Testis (tissue), 2 donors: ENCODE measurements around the gene GSDME.

ENCODE experiments used
- POLR2A ChIP-seq: fragments of 450-650 bp; IDR thresholded peaks from one replicate; pipeline ENCODE4 v1.6.1; 2017; ENCODE audit warnings: antibody characterized with exemption, mild to moderate bottlenecking, moderate library complexity
- TF ChIP-seq, protein P1 (sequence below), 3 experiments: fragments of 450-650 bp in 2 of 3; fragments of 200-600 bp in 1 of 3; sonication (generic) in 1 of 3; IDR thresholded peaks; one replicate each; pipeline ENCODE4 v1.5.1; 2016 to 2019; ENCODE audit warnings: antibody characterized with exemption in 3 of 3, mild to moderate bottlenecking in 2 of 3, moderate library complexity in 1 of 3

DNA sequence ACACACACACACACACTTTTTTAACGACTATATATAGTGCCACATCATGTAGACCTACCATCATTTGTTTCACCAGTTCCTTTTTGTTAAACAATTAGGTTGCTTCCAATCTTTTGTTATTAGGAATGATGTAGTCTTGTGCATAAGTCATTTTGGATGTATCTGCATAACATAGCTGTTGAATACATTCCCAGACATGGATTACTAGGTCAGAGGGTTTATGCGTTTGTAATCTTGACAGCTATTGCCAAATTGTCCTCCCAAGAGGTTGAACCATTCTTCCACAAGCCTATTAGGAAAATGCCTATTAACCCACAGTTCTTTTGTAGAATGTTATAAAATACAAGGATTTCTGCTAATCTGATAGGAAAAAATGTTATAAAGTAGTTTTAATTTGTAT lies 96.7 kb downstream of the GSDME start:
- TF ChIP-seq, protein P1, sequence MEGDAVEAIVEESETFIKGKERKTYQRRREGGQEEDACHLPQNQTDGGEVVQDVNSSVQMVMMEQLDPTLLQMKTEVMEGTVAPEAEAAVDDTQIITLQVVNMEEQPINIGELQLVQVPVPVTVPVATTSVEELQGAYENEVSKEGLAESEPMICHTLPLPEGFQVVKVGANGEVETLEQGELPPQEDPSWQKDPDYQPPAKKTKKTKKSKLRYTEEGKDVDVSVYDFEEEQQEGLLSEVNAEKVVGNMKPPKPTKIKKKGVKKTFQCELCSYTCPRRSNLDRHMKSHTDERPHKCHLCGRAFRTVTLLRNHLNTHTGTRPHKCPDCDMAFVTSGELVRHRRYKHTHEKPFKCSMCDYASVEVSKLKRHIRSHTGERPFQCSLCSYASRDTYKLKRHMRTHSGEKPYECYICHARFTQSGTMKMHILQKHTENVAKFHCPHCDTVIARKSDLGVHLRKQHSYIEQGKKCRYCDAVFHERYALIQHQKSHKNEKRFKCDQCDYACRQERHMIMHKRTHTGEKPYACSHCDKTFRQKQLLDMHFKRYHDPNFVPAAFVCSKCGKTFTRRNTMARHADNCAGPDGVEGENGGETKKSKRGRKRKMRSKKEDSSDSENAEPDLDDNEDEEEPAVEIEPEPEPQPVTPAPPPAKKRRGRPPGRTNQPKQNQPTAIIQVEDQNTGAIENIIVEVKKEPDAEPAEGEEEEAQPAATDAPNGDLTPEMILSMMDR (IDR thresholded peaks at IDR 0.05), result no peak
- TF ChIP-seq POLR2A, result no peak
